ENCODE data around the gene TEKTIP1.
"Not testable (repeated sequence)": the region's sequence is repeated elsewhere in the genome, so short reads cannot be mapped to it uniquely, and the experiment has no call there.

Gene TEKTIP1

DNA sequence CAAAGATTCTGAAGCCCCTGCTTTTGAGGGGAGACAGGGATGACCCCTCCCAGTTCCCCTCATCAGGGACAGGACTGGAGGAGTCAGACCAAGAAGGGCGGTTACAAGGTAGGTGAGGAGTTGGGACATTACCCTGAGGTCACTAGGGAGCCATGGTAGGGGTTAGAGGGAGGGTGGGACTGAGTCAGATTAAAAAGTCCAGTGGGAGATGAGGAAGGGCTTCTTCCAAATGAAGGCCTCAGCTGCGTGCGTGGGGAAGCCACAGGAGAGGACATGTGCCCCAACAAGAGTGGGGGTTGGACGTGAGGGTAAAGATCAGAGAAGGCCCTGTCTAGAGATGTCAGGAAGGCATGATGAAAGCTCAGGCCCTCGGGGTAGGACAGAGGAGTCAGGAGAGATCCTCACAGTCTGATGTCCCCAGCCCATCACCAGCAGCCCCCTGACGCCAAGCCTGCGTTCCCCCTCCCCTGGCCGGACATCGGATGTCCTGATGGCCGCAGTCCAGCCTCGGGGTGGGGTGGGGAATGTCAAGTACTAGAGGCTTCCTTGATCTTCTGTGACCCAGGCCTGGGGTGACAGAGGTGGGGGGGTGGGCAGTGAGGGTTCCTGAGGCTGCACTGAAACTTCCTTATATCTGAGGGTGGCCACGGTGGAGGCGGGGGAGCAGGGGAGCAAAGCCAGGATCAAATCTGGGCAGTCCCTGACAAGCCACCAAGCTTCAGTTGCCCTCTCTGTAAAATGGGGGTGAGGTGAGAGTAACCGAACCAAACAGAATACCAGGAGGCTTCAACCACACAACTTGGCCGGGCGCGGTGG is 24.9 kb downstream of the TEKTIP1 start:
- DNase-seq = no peak

DNA sequence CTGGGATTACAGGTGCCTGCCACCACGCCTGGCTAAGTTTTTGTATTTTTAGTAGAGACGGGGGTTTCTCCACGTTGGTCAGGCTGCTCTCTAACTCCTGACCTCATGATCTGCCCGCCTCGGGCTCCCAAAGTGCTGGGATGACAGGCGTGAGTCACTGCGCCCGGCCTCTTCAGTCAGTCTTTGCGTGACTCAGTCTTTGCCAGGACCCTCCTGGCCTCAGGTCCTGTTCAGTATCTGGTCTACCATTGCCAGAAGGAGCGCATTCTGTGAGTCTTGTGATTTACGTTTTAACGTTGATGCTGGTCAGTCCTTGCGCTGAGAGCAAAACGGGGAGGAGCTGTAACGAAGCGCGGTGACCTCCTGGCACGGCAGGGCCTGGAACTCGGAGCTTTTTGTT is 26.2 kb downstream of the TEKTIP1 start:
- DNase-seq = no peak

- not testable (repeated sequence) for DNase-seq
Measured at GRCh38 chr19:3570042-3570441, 31.1 kb downstream of the TEKTIP1 start.

DNA sequence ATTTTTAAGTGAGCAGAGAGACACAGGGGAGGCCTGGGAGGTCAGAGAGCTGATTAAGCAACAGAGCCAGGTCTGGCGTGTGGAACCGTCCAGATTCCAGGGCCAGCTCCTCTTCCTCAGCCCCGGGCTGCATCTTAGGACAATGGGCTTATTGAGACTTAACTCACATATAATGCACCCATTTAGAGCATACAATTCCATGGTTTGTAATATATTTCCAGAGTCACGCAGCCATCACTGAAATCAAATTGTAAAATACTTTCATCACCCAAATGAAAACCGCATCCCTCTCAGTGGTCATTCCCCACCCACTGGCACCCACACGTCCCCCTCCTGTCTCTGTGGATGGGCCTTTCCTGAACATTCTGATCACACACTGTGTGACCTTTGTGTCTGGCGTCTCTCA is 31.6 kb downstream of the TEKTIP1 start:
- no peak for DNase-seq

GRCh38 chr19:3572132-3572854 is 33.3 kb downstream of the TEKTIP1 start:
- peak; percentile 99 for DNase-seq

- no peak for DNase-seq
Measured at GRCh38 chr19:3572855-3573161, 33.8 kb downstream of the TEKTIP1 start, which contains the start of gene HMG20B. Gene HMG20B, plus strand, starts transcription at chr19:3572944. Its CDS starts 366 bp downstream, at chr19:3573310.

- DNase-seq = peak; percentile 36 to 44
Measured at GRCh38 chr19:3573162-3573857, 34.3 kb downstream of the TEKTIP1 start.

- peak; percentile 94 to 95 for DNase-seq
Measured at GRCh38 chr19:3573858-3574637, 35.1 kb downstream of the TEKTIP1 start.

DNA sequence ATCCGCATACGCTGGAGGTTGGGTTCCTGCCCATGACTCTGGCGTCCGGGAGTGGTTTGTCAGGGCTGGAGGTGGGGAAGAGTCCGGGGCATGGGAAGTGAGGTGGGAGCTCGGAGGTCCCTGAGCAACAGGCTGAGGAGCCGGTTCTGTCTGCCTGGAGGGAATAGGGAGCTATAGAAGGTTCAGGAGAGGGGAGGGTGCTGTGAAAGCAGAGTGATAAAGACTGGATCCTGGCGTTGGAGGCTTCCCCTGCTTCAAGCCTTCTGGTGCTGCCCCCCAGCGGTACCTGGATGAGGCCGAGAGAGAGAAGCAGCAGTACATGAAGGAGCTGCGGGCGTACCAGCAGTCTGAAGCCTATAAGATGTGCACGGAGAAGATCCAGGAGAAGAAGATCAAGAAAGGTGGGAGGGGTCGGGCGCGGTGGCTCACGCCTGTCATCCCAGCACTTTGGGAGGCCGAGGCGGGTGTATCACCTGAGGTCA is 36.3 kb downstream of the TEKTIP1 start:
- peak; percentile 16 to 41 for DNase-seq

- DNase-seq = no peak
Measured at GRCh38 chr19:3575949-3576673, 37.1 kb downstream of the TEKTIP1 start.

GRCh38 chr19:3576696-3577443 is 37.9 kb downstream of the TEKTIP1 start:
- no peak for DNase-seq

- DNase-seq = no peak
Measured at GRCh38 chr19:3577723-3578344, 38.9 kb downstream of the TEKTIP1 start.

DNA sequence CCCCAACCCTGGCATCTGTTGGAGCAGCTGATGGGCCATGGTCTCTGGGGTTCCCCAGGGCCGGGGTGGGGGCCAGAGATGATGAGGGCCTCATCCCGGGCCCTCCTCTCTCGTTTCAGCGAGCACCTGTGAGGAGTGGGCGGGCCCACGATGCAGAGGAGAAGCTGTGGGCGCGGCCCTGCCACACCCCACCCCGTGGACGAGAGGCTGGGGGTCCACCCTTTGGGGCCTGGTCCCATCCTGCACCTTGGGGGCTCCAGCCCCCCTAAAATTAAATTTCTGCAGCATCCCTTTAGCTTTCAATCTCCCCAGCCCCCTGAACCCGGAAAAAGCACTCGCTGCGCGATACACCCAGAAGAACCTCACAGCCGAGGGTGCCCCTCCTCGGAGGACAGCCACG is 39.4 kb downstream of the TEKTIP1 start:
- no peak for DNase-seq

DNA sequence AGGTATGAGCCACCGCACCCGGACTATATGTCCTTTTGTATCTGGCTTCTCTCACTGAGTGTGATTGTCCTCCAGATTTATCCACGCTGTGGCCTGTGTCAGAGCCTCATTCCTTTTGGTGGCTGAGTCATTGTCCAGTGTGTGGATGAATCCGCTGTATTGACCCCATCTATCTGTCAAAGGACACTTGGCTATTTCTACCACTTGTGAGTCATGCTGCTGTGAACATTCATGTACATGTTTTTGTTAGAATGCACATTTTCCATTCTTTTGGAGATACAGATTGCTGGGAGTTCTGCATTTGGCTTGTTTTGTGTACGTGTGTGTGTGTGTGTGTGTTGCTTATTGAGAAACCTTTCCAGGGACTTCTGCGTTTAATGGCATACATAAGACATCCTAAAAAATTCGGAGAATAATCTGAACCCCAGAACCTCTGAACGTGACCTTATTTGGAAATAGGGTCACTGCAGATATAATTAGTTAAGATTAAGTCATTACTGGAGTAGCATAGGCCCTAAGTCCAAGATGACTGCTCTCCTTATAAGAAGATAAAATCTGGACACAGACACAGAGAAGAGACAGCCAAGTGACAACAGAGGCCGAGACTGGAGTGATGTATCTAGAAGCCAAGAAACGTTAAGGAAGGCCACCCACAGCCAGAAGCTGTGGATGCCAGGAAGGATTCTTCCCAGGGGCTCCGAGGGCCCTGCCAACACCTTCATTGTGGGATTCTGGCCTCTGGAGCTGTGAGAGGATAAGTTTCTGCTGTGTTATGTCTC is 41.4 kb downstream of the TEKTIP1 start:
- DNase-seq = no peak

DNA sequence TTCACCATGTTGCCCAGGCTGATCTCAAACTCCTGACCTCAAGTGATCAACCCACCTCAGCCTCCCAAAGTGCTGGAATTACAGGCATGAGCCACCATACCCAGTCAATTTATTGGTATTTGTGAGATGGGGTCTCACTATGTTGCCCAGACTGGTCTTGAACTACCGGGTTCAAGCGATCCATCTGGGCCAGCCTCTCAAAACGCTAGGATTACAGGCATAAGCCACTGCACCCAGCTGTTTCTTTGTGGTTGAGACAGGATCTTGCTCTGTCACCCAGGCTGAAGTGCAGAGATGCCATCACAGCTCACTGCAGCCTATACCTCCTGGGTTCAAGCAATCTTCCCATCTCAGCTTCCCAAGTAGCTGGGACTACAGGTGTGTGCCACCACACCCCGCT is 42.8 kb downstream of the TEKTIP1 start:
- DNase-seq = not testable (repeated sequence)

- not testable (repeated sequence) for DNase-seq
Measured at GRCh38 chr19:3584036-3584802, 45.2 kb downstream of the TEKTIP1 start.

DNA sequence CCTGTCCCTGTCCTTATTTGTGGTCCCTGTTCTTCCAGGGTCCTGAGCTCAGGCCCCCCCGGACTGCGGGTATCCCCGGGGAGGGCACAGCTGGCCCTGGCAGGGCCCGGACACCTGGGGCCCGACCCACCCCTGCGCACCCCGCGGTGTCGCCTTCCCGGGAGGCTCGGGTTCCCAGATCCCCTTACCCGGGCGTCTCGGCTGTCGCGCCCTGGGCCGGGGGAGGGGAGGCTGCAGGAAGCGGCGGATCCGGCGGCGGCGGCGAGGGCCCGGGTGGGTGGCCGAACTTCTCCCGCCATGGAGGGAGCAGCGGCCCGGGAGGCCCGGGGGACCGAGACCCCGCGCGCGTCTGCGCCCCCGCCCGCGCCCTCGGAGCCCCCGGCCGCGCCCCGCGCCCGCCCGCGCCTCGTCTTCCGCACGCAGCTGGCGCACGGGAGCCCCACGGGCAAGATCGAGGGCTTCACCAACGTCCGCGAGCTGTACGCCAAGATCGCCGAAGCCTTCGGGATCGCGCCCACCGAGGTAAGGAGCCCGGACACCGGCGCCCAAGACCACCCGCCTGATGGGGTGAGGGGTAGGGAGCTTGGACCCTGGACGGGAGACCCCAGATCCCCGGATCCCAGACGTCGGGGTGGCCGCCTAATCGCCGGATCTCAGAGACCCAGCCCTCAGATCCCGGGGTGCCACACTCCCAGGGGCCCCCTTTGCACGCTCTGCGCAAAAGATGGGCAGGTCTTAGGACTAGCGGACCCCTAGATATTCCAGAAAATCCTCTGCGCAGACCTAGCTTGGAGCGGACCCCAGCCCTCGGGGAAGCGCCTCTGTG is 46.5 kb downstream of the TEKTIP1 start, which contains the start of gene GIPC3:
Gene GIPC3 (plus strand): TSS at position 178 of the 826 bp plus-strand sequence. CDS start 120 bp downstream, at position 298.
- DNase-seq = no peak

GRCh38 chr19:3586127-3586626 is 47.2 kb downstream of the TEKTIP1 start:
- peak; percentile 46 to 49 for DNase-seq
